Liver (tissue), 9 donors: Measurements from ENCODE around the gene ZNF592. TPM values are rescaled to one million over a fixed set of nuclear protein-coding genes. Genes with fewer than 3 reads are reported as not detected.

Experiments
- DNase-seq: peaks from one replicate; pipeline ENCODE4 v3.0.0-alpha.2; 2017; ENCODE audit warnings: low spot score
- H3K27ac ChIP-seq, 2 donors: one replicate each; pipeline ENCODE4 v1.7.0; 2013; ENCODE audit warnings: inconsistent platforms in 2 of 2, low read length in 2 of 2, control low read depth in 1 of 2, low read depth in 1 of 2, mild to moderate bottlenecking in 1 of 2
- H3K27me3 ChIP-seq, 4 donors: one replicate each; pipeline versions ENCODE4 v1.6.1 to v1.7.0; 2013; ENCODE audit warnings: low read length in 3 of 4, inconsistent platforms in 1 of 4, mild to moderate bottlenecking in 1 of 4, moderate library complexity in 1 of 4; ENCODE audit not compliant: control insufficient read depth in 4 of 4, insufficient read depth in 4 of 4
- H3K36me3 ChIP-seq, 4 donors: one replicate each; pipeline versions ENCODE4 v1.6.1 to v1.7.0; 2013; ENCODE audit warnings: low read length in 3 of 4, mild to moderate bottlenecking in 3 of 4, low read depth in 1 of 4, moderate library complexity in 1 of 4; ENCODE audit not compliant: control insufficient read depth in 4 of 4, insufficient read depth in 3 of 4
- H3K4me1 ChIP-seq, 4 donors: one replicate each; pipeline versions ENCODE4 v1.6.1 to v1.7.0; 2013; ENCODE audit warnings: low read length in 3 of 4, mild to moderate bottlenecking in 3 of 4, moderate library complexity in 1 of 4; ENCODE audit not compliant: control insufficient read depth in 4 of 4, insufficient read depth in 4 of 4
- H3K4me3 ChIP-seq, 3 donors: one replicate each; pipeline versions ENCODE4 v1.6.1 to v1.7.0; 2013; ENCODE audit warnings: low read length in 3 of 3, control low read depth in 1 of 3, low read depth in 1 of 3, mild to moderate bottlenecking in 1 of 3
- H3K9ac ChIP-seq, 2 donors: one replicate each; pipeline ENCODE4 v1.7.0; 2013; ENCODE audit warnings: low read length in 2 of 2, mild to moderate bottlenecking in 2 of 2, moderate library complexity in 2 of 2, control low read depth in 1 of 2, low read depth in 1 of 2
- H3K9me3 ChIP-seq, 4 donors: one replicate each; pipeline versions ENCODE4 v1.6.1 to v1.7.0; 2013; ENCODE audit warnings: low read length in 3 of 4; ENCODE audit not compliant: control insufficient read depth in 4 of 4
- EGR1 ChIP-seq, 2 donors: IDR thresholded peaks; 2 replicates each; pipeline ENCODE4 v1.6.1; 2016 to 2018; ENCODE audit warnings: antibody characterized with exemption in 2 of 2, low read depth in 2 of 2
- FOXA2 ChIP-seq: IDR thresholded peaks from 2 replicates; pipeline ENCODE4 v1.6.1; 2016; ENCODE audit warnings: antibody characterized with exemption
- GABPA ChIP-seq, 2 donors: IDR thresholded peaks in 1 of 2; conservative IDR thresholded peaks in 1 of 2; 2 replicates each; pipeline ENCODE4 v1.6.1; 2016; ENCODE audit warnings: antibody characterized with exemption in 2 of 2, mild to moderate bottlenecking in 1 of 2, moderate library complexity in 1 of 2
- HNF4G ChIP-seq: IDR thresholded peaks from 2 replicates; pipeline ENCODE4 v1.6.1; 2016; ENCODE audit warnings: antibody characterized with exemption
- JUND ChIP-seq, 2 donors: IDR thresholded peaks; 2 replicates each; pipeline ENCODE4 v1.6.1; 2016; ENCODE audit warnings: antibody characterized with exemption in 2 of 2
- NR2F2 ChIP-seq: IDR thresholded peaks from 2 replicates; pipeline ENCODE4 v1.6.1; 2016; ENCODE audit warnings: antibody characterized with exemption
- RAD21 ChIP-seq, 2 donors: IDR thresholded peaks; 2 replicates each; pipeline ENCODE4 v1.6.1; 2016; ENCODE audit warnings: antibody characterized with exemption in 2 of 2, mild to moderate bottlenecking in 2 of 2
- REST ChIP-seq: IDR thresholded peaks from 2 replicates; pipeline ENCODE4 v1.6.1; 2016; ENCODE audit warnings: antibody characterized with exemption, mild to moderate bottlenecking
- RXRA ChIP-seq, 2 donors: IDR thresholded peaks; 2 replicates each; pipeline ENCODE4 v1.6.1; 2017 to 2018; ENCODE audit warnings: antibody characterized with exemption in 2 of 2, mild to moderate bottlenecking in 1 of 2
- SP1 ChIP-seq: IDR thresholded peaks from 2 replicates; pipeline ENCODE4 v1.6.1; 2018; ENCODE audit warnings: antibody characterized with exemption, mild to moderate bottlenecking
- TAF1 ChIP-seq: conservative IDR thresholded peaks from 2 replicates; pipeline ENCODE4 v1.6.1; 2016; ENCODE audit warnings: antibody characterized with exemption, mild to moderate bottlenecking
- YY1 ChIP-seq: IDR thresholded peaks from 2 replicates; pipeline ENCODE4 v1.6.1; 2016; ENCODE audit warnings: antibody characterized with exemption, mild to moderate bottlenecking
- ZBTB33 ChIP-seq: IDR thresholded peaks from 2 replicates; pipeline ENCODE4 v1.6.1; 2016; ENCODE audit warnings: antibody characterized with exemption
- WGBS: extraction: QIAGEN DNeasy Blood & Tissue Kit; methylation state at CpG from one replicate; pipeline ENCODE4 v1.1.7; 2013; 5-methylcytosine and 5-hydroxymethylcytosine counted together
- polyA plus RNA-seq, 2 donors: library from polyadenylated mRNA; stranded (reverse) in 1 of 2; unstranded in 1 of 2; fragments of 200-250 nt in 1 of 2; fragments of >200 nt in 1 of 2; fragmentation: Nextera tagmentation in 1 of 2; extraction: Ambion mirVana in 1 of 2; gene quantifications; one replicate each; pipeline versions ENCODE4 v1.2.1 to v1.2.3, GENCODE V29; 2013 to 2015
- total RNA-seq, 2 donors: library from RNA; depleted of rRNA; stranded (reverse); fragments of >200 nt; gene quantifications; one replicate each; pipeline ENCODE4 v1.2.3, GENCODE V29; 2014
- TF ChIP-seq, protein P1 (sequence below): IDR thresholded peaks from 2 replicates; pipeline ENCODE4 v1.6.1; 2016; ENCODE audit warnings: antibody characterized with exemption
- TF ChIP-seq, protein P2 (sequence below): IDR thresholded peaks from 2 replicates; pipeline ENCODE4 v1.6.1; 2016; ENCODE audit warnings: antibody characterized with exemption
- donor health status: healthy.
- donor health status: healthy.
- donor health status: healthy.
- donor health status: healthy.
- donor health status: healthy.

The ZNF592 gene
- total and polyA plus RNA-seq, 4 donors = 4.4 to 10.6 (median 7.5) TPM

DNA sequence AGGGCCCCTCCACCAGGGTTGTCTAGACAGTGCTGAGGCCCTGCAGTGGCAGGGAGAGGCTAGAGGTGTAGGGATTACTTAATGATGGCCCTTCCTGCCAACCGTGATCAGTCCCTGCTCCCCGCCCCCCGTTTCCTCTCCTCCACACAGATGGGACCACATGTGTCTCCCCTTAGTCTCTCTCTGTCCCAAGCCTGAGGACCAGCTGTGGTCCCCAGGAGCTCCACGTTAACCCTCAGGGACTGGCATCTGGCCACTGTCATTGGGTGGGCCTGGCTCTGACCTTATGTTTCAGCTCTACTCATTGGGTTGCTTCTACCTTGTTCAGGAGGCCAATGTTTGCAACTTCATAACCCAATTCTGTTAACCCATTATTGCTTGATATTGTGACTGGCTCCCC lies 62.8 kb downstream of the ZNF592 start:
- H3K27ac ChIP-seq = no peak overlapping the region
- no peaks in the 10 kb centered on the region for H3K4me1 ChIP-seq
- no peaks in the 10 kb centered on the region for H3K9me3 ChIP-seq
- no peak overlapping the region for H3K4me3 ChIP-seq
- no peaks in the 10 kb centered on the region for H3K36me3 ChIP-seq
- WGBS = 91% methylated on average over 4 of the region's 4 CpGs
- H3K9ac ChIP-seq = no peak overlapping the region
- DNase-seq = no peak
- TF ChIP-seq RXRA (IDR thresholded peaks at IDR 0.05) (no peak), NR2F2 (no peak), JUND (IDR thresholded peaks at IDR 0.05) (no peak), GABPA (IDR thresholded peaks at IDR 0.05 in 1 of 2, conservative IDR thresholded peaks at IDR 0.05 in 1 of 2) (no peak), YY1 (no peak), SP1 (no peak), FOXA2 (no peak), REST (no peak), ZBTB33 (no peak), EGR1 (IDR thresholded peaks at IDR 0.05; ENCODE audit: low read depth in 2 of 2) (no peak), HNF4G (no peak), RAD21 (IDR thresholded peaks at IDR 0.05) (no peak)
- TF ChIP-seq, protein P1, sequence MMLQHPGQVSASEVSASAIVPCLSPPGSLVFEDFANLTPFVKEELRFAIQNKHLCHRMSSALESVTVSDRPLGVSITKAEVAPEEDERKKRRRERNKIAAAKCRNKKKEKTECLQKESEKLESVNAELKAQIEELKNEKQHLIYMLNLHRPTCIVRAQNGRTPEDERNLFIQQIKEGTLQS = no peak
- TF ChIP-seq, protein P2, sequence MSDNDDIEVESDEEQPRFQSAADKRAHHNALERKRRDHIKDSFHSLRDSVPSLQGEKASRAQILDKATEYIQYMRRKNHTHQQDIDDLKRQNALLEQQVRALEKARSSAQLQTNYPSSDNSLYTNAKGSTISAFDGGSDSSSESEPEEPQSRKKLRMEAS = no peak
- no peaks in the 10 kb centered on the region for H3K27me3 ChIP-seq

GRCh38 chr15:84811828-84812227 lies 63.4 kb downstream of the ZNF592 start:
- Histone ChIP-seq H3K27me3 (no peaks in the 10 kb centered on the region), H3K27ac (no peak overlapping the region), H3K4me1 (peaks cover 0 to 2% (median under 1%) of the 10 kb centered on the region in 4 donors), H3K4me3 (no peak overlapping the region), H3K36me3 (no peaks in the 10 kb centered on the region), H3K9me3 (no peaks in the 10 kb centered on the region), H3K9ac (no peak overlapping the region)
- TF ChIP-seq SP1 = no peak
- no peak for TF ChIP-seq JUND (IDR thresholded peaks at IDR 0.05)
- TF ChIP-seq, protein P2 = no peak
- TF ChIP-seq FOXA2 = no peak
- no peak for TF ChIP-seq TAF1
- TF ChIP-seq NR2F2 = no peak
- no peak for TF ChIP-seq YY1
- TF ChIP-seq RXRA (IDR thresholded peaks at IDR 0.05) = no peak
- TF ChIP-seq REST = no peak
- DNase-seq = no peak
